ENCODE results near the gene TRERF1.
"Not testable (repeated sequence)": the region's sequence is repeated elsewhere in the genome, so short reads cannot be mapped to it uniquely, and the experiment has no call there.

The TRERF1 gene

GRCh38 chr6:42336431-42336830 is 115.3 kb downstream of the TRERF1 start:
- DNase-seq, result no peak

GRCh38 chr6:42335896-42336295 is 115.8 kb downstream of the TRERF1 start:
- DNase-seq, result no peak

- DNase-seq, result no peak
These were observed 116.9 kb downstream of the TRERF1 start for GRCh38 chr6:42334870-42335269.

- peak; percentile 61 to 63 (median 63) for DNase-seq
These were observed 118.1 kb downstream of the TRERF1 start for GRCh38 chr6:42333612-42334011.

GRCh38 chr6:42332916-42333315 is 118.8 kb downstream of the TRERF1 start:
- DNase-seq, result peak; percentile 62 to 67 (median 66)

GRCh38 chr6:42331019-42331418 is 120.7 kb downstream of the TRERF1 start:
- no peak for DNase-seq

- no peak for DNase-seq
These were observed 125.5 kb downstream of the TRERF1 start for GRCh38 chr6:42326248-42326647.

- DNase-seq, result not testable (repeated sequence)
These were observed 126.9 kb downstream of the TRERF1 start for GRCh38 chr6:42324656-42325324.

- no peak for DNase-seq
These were observed 129.1 kb downstream of the TRERF1 start for GRCh38 chr6:42322676-42323075.

- no peak for DNase-seq
These were observed 129.8 kb downstream of the TRERF1 start for GRCh38 chr6:42321976-42322375.

GRCh38 chr6:42320762-42321161 is 131.0 kb downstream of the TRERF1 start:
- DNase-seq, result no peak

GRCh38 chr6:42318480-42318879 is 133.2 kb downstream of the TRERF1 start:
- no peak for DNase-seq

- peak in 1 of 3 donors; percentile 23 for DNase-seq
These were observed 134.7 kb downstream of the TRERF1 start for GRCh38 chr6:42316981-42317380.

GRCh38 chr6:42315991-42316970 is 135.4 kb downstream of the TRERF1 start:
- peak; percentile 89 for DNase-seq

GRCh38 chr6:42315259-42315990 is 136.3 kb downstream of the TRERF1 start:
- DNase-seq, result no peak

- no peak for DNase-seq
These were observed 137.0 kb downstream of the TRERF1 start for GRCh38 chr6:42314571-42315258.

GRCh38 chr6:42313941-42314570 is 137.7 kb downstream of the TRERF1 start:
- no peak for DNase-seq

- DNase-seq, result peak; percentile 81 to 90 (median 88)
These were observed 138.7 kb downstream of the TRERF1 start for GRCh38 chr6:42313038-42313437.

- no peak for DNase-seq
These were observed 144.6 kb downstream of the TRERF1 start for GRCh38 chr6:42307141-42307470.

GRCh38 chr6:42306439-42307140 is 145.1 kb downstream of the TRERF1 start:
- DNase-seq, result no peak

GRCh38 chr6:42304053-42304712 is 147.5 kb downstream of the TRERF1 start:
- no peak for DNase-seq
